Frontal cortex (tissue), 4 donors: Measurements from ENCODE around the gene ATG4C. TPM values are rescaled to one million over a fixed set of nuclear protein-coding genes. Genes with fewer than 3 reads are reported as not detected.
A peak's percentile ranks its signal among the peaks of the same experiment; 100 is the strongest.

ENCODE experiments used
- DNase-seq, 2 donors: peaks; one replicate each; pipeline ENCODE4 v3.0.0; 2012; ENCODE audit warnings: low spot score in 2 of 2
- FAIRE-seq: peaks from 2 replicates; lab custom pipeline; 2012; peaks lifted over from hg19 to GRCh38; lab: Jason Lieb, UNC
- total RNA-seq: library from RNA; depleted of rRNA; stranded (reverse); fragments of >200 nt; gene quantifications from one replicate; pipeline ENCODE4 v1.2.3, GENCODE V29; 2014
- donor health status: control.
- donor health status: control.
- donor health status: control.

ATG4C gene
- total RNA-seq, 1 donor from 2014 or later, result 34.2 TPM

GRCh38 chr1:62832276-62832675 is 48.3 kb downstream of the ATG4C start:
- FAIRE-seq, result no peak
- no peak for DNase-seq

- FAIRE-seq (no peak), DNase-seq (no peak)
Measured at GRCh38 chr1:62833529-62833928, 49.6 kb downstream of the ATG4C start.

GRCh38 chr1:62834400-62834961 is 50.5 kb downstream of the ATG4C start:
- no peak for FAIRE-seq
- no peak for DNase-seq

GRCh38 chr1:62836856-62837540 is 53.1 kb downstream of the ATG4C start:
- DNase-seq, result no peak
- FAIRE-seq, result no peak

- FAIRE-seq, result no peak
Measured at GRCh38 chr1:62840555-62840954, 56.6 kb downstream of the ATG4C start.

GRCh38 chr1:62841587-62842169 is 57.7 kb downstream of the ATG4C start:
- DNase-seq (peak; percentile 2 to 34), FAIRE-seq (peak; percentile 98)

More at GRCh38 chr1:62840555-62840954, 56.6 kb downstream of the ATG4C start:
- peak in 1 of 2 donors; percentile 1 for DNase-seq

GRCh38 chr1:62844030-62844429 is 60.1 kb downstream of the ATG4C start:
- FAIRE-seq (no peak), DNase-seq (no peak)

- FAIRE-seq (no peak), DNase-seq (no peak)
Measured at GRCh38 chr1:62849031-62849430, 65.1 kb downstream of the ATG4C start.

GRCh38 chr1:62852253-62852652 is 68.3 kb downstream of the ATG4C start:
- FAIRE-seq (no peak), DNase-seq (no peak)

GRCh38 chr1:62856960-62857359 is 73.0 kb downstream of the ATG4C start:
- DNase-seq (no peak), FAIRE-seq (no peak)

- FAIRE-seq, result peak; percentile 74
- DNase-seq, result no peak
Measured at GRCh38 chr1:62869217-62869754, 85.4 kb downstream of the ATG4C start.

GRCh38 chr1:62870148-62870547 is 86.2 kb downstream of the ATG4C start:
- FAIRE-seq, result no peak

GRCh38 chr1:62875676-62876075 is 91.7 kb downstream of the ATG4C start:
- FAIRE-seq (no peak), DNase-seq (no peak)

More at GRCh38 chr1:62870148-62870547, 86.2 kb downstream of the ATG4C start:
- DNase-seq, result no peak

- no peak for DNase-seq
- FAIRE-seq, result no peak
Measured at GRCh38 chr1:62876535-62876934, 92.6 kb downstream of the ATG4C start.

GRCh38 chr1:62877579-62877978 is 93.6 kb downstream of the ATG4C start:
- DNase-seq (no peak), FAIRE-seq (no peak)

- DNase-seq (no peak), FAIRE-seq (no peak)
Measured at GRCh38 chr1:62879962-62880361, 96.0 kb downstream of the ATG4C start.

GRCh38 chr1:62882201-62883104 is 98.5 kb downstream of the ATG4C start:
- FAIRE-seq, result no peak
- no peak for DNase-seq

- FAIRE-seq, result no peak
- no peak for DNase-seq
Measured at GRCh38 chr1:62884156-62884740, 100.3 kb downstream of the ATG4C start.

GRCh38 chr1:62887799-62888507 is 104.0 kb downstream of the ATG4C start:
- no peak for FAIRE-seq
- no peak for DNase-seq
